Endothelial cell of hepatic sinusoid (primary cell): Measurements from ENCODE around the gene ATP6V0A1.
"Not testable (repeated sequence)": the region's sequence is repeated elsewhere in the genome, so short reads cannot be mapped to it uniquely, and the experiment has no call there.

ENCODE experiments used
- in situ Hi-C: cut with HindIII; loops from 2 replicates; pipeline ENCODE4 v1.10.0; 2017; ENCODE audit warnings: low sequenced_read_pairs

Gene ATP6V0A1

GRCh38 chr17:42475121-42475520, 16.4 kb downstream of the ATP6V0A1 start:
- in situ Hi-C loops = no loop called here

- in situ Hi-C loops = no loop called here
These were observed 17.2 kb downstream of the ATP6V0A1 start for GRCh38 chr17:42475835-42476234.

GRCh38 chr17:42476411-42476810, 17.7 kb downstream of the ATP6V0A1 start:
- in situ Hi-C loops = no loop called here

- in situ Hi-C loops = no loop called here
These were observed 18.5 kb downstream of the ATP6V0A1 start for GRCh38 chr17:42477173-42477572.

- in situ Hi-C loops = not testable (repeated sequence)
These were observed 19.1 kb downstream of the ATP6V0A1 start for GRCh38 chr17:42477824-42478223.

- in situ Hi-C loops = no loop called here
These were observed 25.6 kb downstream of the ATP6V0A1 start for GRCh38 chr17:42484304-42484703.

GRCh38 chr17:42485680-42486079, 27.0 kb downstream of the ATP6V0A1 start:
- in situ Hi-C loops = no loop called here

- in situ Hi-C loops = no loop called here
These were observed 29.4 kb downstream of the ATP6V0A1 start for GRCh38 chr17:42488032-42488431.

- in situ Hi-C loops = no loop called here
These were observed 34.6 kb downstream of the ATP6V0A1 start for GRCh38 chr17:42493319-42493718.

- in situ Hi-C loops = no loop called here
These were observed 36.0 kb downstream of the ATP6V0A1 start for GRCh38 chr17:42494673-42495072.

GRCh38 chr17:42498828-42499227, 40.1 kb downstream of the ATP6V0A1 start:
- in situ Hi-C loops = no loop called here

- in situ Hi-C loops = no loop called here
These were observed 43.4 kb downstream of the ATP6V0A1 start for GRCh38 chr17:42502091-42502490.

- in situ Hi-C loops = no loop called here
These were observed 44.2 kb downstream of the ATP6V0A1 start for GRCh38 chr17:42502926-42503325.

- in situ Hi-C loops = no loop called here
These were observed 49.0 kb downstream of the ATP6V0A1 start for GRCh38 chr17:42507671-42508070.

GRCh38 chr17:42508426-42509165, 49.9 kb downstream of the ATP6V0A1 start:
- in situ Hi-C loops = no loop called here

- in situ Hi-C loops = no loop called here
These were observed 50.7 kb downstream of the ATP6V0A1 start for GRCh38 chr17:42509409-42509808.

GRCh38 chr17:42509841-42510240, 51.2 kb downstream of the ATP6V0A1 start:
- in situ Hi-C loops = loop anchor here (10.0 kb wide), 1 partner anchor 305 kb away; no protein-coding TSS in a partner anchor

GRCh38 chr17:42512246-42512645, 53.6 kb downstream of the ATP6V0A1 start:
- in situ Hi-C loops = loop anchor here (10.0 kb wide), 1 partner anchor 307 kb away; no protein-coding TSS in a partner anchor

GRCh38 chr17:42512733-42513251, 54.1 kb downstream of the ATP6V0A1 start:
- in situ Hi-C loops = loop anchor here (10.0 kb wide), 1 partner anchor 308 kb away; no protein-coding TSS in a partner anchor

- in situ Hi-C loops = loop anchor here (10.0 kb wide), 1 partner anchor 309 kb away; no protein-coding TSS in a partner anchor
These were observed 55.0 kb downstream of the ATP6V0A1 start for GRCh38 chr17:42513686-42514085.

- in situ Hi-C loops = loop anchor here (10.0 kb wide), 1 partner anchor 309 kb away; no protein-coding TSS in a partner anchor
These were observed 55.6 kb downstream of the ATP6V0A1 start for GRCh38 chr17:42514279-42514678.

- in situ Hi-C loops = loop anchor here (5.0 to 10.0 kb wide), 2 partner anchors 93 to 310 kb away; partner anchors contain the start of gene CAVIN1
These were observed 56.2 kb downstream of the ATP6V0A1 start for GRCh38 chr17:42514867-42515266.
